HG03460 (cell line): ENCODE data around the gene PCSK4.
"Not testable (repeated sequence)": the region's sequence is repeated elsewhere in the genome, so short reads cannot be mapped to it uniquely, and the experiment has no call there.

Source experiments
- ATAC-seq: cut with Tn5 transposase; IDR thresholded peaks from one replicate; pipeline ENCODE4 v1.9.1; 2021; ENCODE audit not compliant: unreplicated experiment

Gene PCSK4

GRCh38 chr19:1505991-1506881, 16.1 kb upstream of the PCSK4 start:
- ATAC-seq = no peak

DNA sequence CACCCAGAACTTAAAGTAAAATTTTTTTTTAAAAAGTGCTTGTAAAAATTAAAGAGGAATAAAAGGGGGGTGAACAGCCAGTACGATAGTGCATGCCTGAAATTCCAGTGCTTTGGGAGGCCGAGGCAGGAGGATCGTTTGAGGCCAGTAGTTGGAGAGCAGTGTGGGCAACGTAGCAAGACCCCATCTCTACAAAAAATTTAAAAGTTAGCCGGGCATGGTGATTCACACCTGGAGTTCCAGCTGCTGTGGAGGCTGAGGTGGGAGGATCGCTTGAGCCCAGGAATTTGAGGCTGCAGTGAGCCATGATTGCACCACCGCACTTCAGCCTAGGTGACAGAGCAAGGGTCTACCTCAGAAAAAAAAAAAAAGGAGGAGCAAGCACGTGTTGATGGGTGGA, 14.9 kb upstream of the PCSK4 start:
- ATAC-seq = no peak

GRCh38 chr19:1503925-1504773, 14.0 kb upstream of the PCSK4 start:
- no peak for ATAC-seq

DNA sequence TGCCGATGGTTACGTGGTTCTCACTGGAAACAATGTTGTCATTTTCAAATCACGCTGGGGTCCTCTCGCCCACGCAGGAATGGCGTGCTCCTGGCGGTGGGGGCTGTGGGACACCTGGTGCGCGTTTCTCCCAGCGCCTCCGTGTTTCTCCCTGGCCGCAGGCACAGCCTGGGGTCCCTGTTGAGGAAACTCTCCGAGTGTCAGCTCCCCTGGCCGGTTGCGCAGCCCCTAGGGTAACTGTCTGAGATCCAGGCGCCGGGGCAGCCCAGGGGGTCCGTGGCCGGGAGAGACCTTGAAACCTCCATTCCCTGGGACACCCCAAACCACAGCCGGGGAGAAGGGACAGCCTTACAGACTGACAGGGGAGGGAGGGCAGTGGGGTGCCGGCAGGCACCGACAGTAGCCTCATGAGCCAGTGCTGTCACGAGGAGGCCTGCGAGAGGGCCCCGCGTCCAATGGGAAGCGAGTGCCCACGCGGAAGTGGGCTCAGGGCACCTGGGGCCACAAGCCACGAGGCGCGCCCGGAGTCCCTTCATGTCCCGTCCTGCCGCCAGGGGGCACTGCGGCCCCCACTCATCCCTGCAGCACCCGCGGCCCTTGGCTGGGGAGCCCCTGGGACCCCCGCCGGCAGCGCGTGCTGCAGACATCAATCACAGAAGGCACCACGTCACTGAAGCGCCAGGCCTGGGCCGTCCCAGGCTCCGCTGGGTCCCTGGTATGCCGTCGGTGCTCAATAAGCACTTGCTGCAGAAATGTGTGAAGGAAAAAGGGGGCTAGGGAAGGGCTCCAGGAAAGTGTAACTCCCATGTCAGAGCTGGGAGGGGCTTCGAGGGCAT, 13.2 kb upstream of the PCSK4 start:
- ATAC-seq = no peak

- no peak for ATAC-seq
These were observed 12.4 kb upstream of the PCSK4 start for GRCh38 chr19:1502433-1503088.

DNA sequence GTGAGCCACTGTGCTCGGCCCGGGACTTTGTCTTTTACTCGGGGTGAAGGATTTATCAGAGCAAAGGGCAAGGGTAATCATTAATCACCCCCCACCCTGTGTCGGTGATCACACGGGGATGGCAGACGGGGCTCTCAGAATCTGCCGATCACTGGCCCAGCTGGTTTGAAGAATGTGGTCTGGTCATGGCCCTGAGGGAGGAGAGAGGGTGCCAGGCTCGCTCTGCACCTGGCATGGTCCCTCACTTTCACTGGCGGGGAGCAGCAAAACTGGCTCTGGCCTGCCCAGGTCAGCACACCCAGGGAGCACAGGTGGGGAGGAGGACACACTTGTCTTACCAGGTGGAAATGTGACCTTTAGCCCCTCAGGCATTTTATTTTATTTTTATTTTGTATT, 11.0 kb upstream of the PCSK4 start:
- no peak for ATAC-seq

GRCh38 chr19:1499231-1499630, 9.1 kb upstream of the PCSK4 start:
- not testable (repeated sequence) for ATAC-seq

GRCh38 chr19:1497578-1498235, 7.6 kb upstream of the PCSK4 start:
- no peak for ATAC-seq

DNA sequence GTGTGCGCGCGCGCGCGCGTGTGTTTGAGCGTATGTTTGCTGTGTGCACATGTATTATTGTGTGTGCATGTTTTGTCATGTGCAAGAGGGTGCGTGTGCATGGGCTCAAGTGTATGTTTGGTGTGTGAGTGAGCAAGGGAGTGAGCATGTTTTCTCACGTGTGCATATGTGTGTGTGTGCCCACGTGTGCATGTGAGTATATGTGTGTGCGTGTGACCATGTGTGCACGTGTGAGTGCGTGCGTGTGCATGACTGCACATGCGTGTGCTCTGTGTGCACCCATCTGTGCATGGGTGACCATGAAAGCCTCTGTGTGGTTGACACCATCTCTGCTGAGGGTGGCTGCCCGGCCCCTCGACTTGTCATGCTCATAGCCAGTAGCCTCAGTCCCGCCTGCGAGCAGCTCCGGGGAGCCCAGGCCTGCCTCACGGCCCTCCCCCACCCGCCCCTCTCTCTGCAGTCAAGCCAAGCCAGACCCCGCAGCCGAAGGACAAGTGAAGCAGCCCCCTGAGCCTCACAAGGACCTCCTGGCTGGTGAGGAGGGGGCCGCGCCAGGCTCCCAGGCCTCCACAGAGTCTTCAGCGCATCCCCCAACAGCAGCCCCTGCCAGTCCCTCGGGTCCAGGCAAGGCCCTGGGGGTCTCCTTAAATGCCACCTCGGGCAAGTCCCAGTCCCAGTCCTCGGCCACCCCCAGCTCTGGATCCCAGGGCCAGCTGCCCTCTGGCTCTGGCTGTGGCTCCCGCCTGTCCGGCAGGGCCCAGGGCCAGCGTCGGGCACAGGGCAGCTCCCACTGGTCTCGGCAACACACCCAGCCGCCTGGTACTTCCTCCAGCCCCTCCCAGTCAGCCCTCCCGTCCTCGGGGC, 6.8 kb upstream of the PCSK4 start:
- no peak for ATAC-seq

DNA sequence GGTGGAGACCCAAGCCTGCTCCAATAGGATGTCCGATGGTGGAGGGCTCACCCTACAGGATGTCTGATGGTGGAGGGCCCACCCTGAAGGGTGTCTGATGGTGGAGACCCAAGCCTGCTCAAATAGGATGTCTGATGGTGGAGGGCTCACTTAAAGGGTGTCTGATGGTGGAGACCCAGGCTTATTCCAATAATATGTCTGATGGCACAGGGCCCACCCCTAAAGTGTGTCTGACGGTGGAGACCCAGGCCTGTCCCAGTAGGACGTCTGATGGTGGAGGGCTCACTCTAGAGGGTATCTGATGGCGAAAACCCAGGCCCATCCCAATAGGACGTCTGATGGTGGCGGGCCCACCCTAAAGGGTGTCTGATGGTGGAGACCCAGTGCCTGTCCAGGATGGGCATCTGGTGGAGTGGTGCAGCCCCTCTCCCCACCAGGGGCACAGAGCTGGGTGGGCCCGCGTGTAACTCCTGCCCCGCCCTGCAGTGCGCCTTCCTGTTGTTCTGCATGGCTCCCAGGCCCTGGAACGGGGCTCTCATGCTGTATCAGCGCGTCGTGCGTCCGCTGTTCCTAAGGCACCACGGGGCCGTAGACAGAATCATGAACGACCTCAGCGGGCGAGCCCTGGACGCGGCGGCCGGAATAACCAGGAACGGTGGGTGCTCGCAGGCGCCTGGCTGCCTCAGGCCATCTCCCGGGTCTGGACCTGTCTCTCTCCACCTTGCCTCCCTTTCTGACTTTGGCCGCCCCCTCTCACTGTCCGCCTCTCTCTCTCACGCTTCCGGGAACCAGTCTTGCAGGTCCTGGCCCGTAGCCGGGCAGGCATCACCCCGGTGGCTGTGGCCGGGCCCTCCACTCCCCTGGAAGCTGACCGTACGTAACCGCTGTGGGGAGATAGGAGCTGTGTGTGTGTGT, 5.9 kb upstream of the PCSK4 start:
- ATAC-seq = no peak

GRCh38 chr19:1495051-1495798, 5.1 kb upstream of the PCSK4 start:
- ATAC-seq = no peak

DNA sequence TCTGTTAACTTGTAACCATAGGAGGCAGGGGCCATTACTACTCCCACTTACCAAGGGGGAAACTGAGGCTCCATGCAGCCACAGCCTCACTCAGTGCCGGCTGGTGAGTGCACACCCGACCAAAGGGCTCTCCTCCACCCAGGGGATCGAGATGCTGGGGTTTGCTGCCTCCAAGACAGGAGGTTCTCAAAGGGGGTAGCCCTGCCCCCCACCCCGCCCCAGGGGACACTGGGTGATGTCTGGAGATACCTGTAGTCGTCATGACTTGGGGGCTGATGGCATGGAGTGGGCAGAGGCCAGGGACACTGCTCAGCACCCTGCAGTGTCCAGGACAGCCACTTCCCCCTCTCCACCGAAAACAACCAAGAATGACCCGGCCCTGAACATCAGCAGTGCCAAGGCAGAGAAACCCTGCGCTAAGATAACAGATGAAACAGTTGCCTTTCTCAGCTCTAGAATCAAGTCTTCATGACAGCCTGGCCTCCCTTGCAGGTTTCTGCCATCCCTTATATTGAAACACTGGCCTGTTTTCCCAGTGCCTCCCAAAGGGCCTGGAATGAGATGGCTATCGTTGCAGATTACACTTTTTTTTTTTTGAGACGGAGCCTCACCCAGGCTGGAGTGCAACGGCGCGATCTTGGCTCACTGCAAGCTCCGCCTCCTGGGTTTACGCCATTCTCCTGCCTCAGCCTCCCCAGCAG, 4.1 kb upstream of the PCSK4 start:
- ATAC-seq = no peak

DNA sequence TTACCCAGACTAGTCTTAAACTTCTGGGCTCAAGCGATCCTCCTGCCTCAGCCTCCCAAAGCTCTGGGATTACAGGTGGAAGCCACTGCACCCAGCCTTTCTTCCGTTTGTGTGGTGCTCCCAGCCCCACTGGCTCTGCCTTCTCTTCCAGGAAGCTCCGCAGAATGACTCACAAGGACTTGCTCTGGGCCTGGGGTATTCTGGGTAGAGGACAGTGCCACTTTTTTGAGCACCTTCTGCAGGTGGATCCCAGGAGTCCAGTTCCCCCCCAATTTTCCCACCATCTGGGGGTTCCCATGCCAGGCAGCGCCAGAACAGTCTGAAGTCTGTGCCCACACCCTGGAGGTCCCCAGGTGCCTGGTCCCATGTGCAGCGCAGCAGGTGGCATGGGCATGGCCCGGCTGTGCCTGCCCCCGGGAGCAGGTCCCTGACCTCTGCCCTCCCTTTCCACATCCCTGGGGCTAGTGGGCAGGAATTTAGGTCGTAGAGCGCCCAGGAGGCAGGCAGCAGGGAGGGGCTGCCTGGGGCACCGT, 2.4 kb upstream of the PCSK4 start:
- ATAC-seq = no peak

GRCh38 chr19:1491849-1492170, 1.7 kb upstream of the PCSK4 start:
- no peak for ATAC-seq

GRCh38 chr19:1491114-1491848, 1.1 kb upstream of the PCSK4 start, which contains the start of gene REEP6:
Gene REEP6 (plus strand): TSS chr19:1491181. CDS start chr19:1491270, 89 bp downstream.
- ATAC-seq = no peak
